Ascending aorta (tissue), 2 donors: ENCODE measurements around the gene GPR158. TPM values are rescaled to one million over a fixed set of nuclear protein-coding genes. Genes with fewer than 3 reads are reported as not detected.

Experiments used
- DNase-seq, 2 donors: peaks; one replicate each; pipeline ENCODE4 v3.0.0-alpha.2; 2019; ENCODE audit warnings: low spot score in 2 of 2
- H3K27ac ChIP-seq, 2 donors: fragments of 200-600 bp; sonication (generic); one replicate each; pipeline ENCODE4 v1.5.1; 2016 to 2017; ENCODE audit warnings: mild to moderate bottlenecking in 1 of 2
- H3K27me3 ChIP-seq: fragments of 200-600 bp; sonication (generic); one replicate; pipeline ENCODE4 v1.5.1; 2017
- H3K36me3 ChIP-seq, 2 donors: fragments of 200-600 bp; sonication (generic); one replicate each; pipeline ENCODE4 v1.5.1; 2016
- H3K4me1 ChIP-seq, 2 donors: fragments of 200-600 bp; sonication (generic); one replicate each; pipeline ENCODE4 v1.5.1; 2016 to 2017; ENCODE audit warnings: mild to moderate bottlenecking in 1 of 2
- H3K4me3 ChIP-seq, 2 donors: fragments of 200-600 bp; sonication (generic); one replicate each; pipeline ENCODE4 v1.5.1; 2016 to 2017; ENCODE audit warnings: mild to moderate bottlenecking in 1 of 2
- H3K9me3 ChIP-seq, 2 donors: fragments of 200-600 bp; sonication (generic); one replicate each; pipeline ENCODE4 v1.5.1; 2016
- intact Hi-C: fragments of 100-400 bp; cut with DNase I; formaldehyde crosslinking; loops from one replicate; pipeline ENCODE4 v1.15.1; 2023
- total RNA-seq: library from RNA; depleted of rRNA; stranded (reverse); fragments of >200 nt; gene quantifications from one replicate; pipeline ENCODE4 v1.1.0, GENCODE V29; 2016
- TF ChIP-seq, protein P1 (sequence below), 3 experiments: fragments of 200-600 bp in 2 of 3; fragments of 450-650 bp in 1 of 3; sonication (generic) in 2 of 3; IDR thresholded peaks; one replicate each; pipeline ENCODE4 v1.5.1; 2016 to 2019; ENCODE audit warnings: antibody characterized with exemption in 3 of 3, mild to moderate bottlenecking in 1 of 3, moderate library complexity in 1 of 3

GPR158 gene
- total RNA-seq, 1 donor from 2014 or later, result not detected

DNA sequence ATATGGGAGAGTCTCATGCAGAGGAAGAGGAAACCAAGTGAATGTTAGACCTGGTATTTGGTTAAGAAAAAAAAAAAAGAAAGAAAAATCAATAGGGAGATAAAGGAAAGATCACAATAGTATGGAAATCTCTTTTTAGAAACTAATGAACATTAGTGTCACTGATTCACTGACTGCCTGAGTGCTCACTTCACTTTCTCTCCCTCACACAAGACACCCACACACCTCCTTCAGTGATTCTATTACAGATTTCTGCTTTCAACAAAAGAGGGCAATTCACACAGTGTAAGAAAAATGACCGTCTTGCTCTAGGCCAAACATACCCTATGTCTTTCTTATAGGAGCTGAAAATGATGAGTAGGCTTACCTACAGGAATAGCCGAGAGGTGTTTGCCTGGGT is 6.0 kb downstream of the GPR158 start:
- Histone ChIP-seq H3K9me3 (no peaks in the 10 kb centered on the region), H3K27ac (no peak overlapping the region), H3K36me3 (no peaks in the 10 kb centered on the region), H3K4me1 (peaks cover 0 to 6% of the 10 kb centered on the region in 2 donors), H3K4me3 (no peak overlapping the region), H3K27me3 (peaks cover 15% of the 10 kb centered on the region)
- intact Hi-C loops, result no loop called here
- no peak for DNase-seq
- TF ChIP-seq, protein P1, sequence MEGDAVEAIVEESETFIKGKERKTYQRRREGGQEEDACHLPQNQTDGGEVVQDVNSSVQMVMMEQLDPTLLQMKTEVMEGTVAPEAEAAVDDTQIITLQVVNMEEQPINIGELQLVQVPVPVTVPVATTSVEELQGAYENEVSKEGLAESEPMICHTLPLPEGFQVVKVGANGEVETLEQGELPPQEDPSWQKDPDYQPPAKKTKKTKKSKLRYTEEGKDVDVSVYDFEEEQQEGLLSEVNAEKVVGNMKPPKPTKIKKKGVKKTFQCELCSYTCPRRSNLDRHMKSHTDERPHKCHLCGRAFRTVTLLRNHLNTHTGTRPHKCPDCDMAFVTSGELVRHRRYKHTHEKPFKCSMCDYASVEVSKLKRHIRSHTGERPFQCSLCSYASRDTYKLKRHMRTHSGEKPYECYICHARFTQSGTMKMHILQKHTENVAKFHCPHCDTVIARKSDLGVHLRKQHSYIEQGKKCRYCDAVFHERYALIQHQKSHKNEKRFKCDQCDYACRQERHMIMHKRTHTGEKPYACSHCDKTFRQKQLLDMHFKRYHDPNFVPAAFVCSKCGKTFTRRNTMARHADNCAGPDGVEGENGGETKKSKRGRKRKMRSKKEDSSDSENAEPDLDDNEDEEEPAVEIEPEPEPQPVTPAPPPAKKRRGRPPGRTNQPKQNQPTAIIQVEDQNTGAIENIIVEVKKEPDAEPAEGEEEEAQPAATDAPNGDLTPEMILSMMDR (IDR thresholded peaks at IDR 0.05), result no peak

DNA sequence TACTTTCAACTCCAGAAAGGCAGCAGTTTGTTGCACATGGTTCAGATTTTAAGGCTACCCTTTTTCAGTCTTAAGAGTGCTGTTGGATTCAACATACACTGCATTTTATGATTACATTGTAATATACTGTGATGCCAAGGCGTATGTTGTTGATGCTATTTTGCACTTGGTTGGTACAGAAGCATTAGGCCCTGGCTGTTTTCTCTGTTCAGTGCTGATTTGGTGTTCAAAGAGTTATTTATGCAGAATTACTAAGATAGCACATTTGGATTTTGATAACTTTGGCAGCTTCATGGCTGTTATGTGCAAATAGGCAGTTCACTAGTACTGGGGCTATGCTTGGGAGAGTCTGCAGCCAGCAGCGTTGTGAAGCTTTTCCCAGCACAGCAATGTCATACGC is 7.8 kb downstream of the GPR158 start:
- Histone ChIP-seq H3K4me3 (no peak overlapping the region), H3K27ac (no peak overlapping the region), H3K4me1 (no peaks in the 10 kb centered on the region), H3K27me3 (peaks cover 5% of the 10 kb centered on the region), H3K9me3 (no peaks in the 10 kb centered on the region), H3K36me3 (no peaks in the 10 kb centered on the region)
- intact Hi-C loops, result no loop called here
- TF ChIP-seq, protein P1 (IDR thresholded peaks at IDR 0.05), result no peak
- DNase-seq, result no peak

DNA sequence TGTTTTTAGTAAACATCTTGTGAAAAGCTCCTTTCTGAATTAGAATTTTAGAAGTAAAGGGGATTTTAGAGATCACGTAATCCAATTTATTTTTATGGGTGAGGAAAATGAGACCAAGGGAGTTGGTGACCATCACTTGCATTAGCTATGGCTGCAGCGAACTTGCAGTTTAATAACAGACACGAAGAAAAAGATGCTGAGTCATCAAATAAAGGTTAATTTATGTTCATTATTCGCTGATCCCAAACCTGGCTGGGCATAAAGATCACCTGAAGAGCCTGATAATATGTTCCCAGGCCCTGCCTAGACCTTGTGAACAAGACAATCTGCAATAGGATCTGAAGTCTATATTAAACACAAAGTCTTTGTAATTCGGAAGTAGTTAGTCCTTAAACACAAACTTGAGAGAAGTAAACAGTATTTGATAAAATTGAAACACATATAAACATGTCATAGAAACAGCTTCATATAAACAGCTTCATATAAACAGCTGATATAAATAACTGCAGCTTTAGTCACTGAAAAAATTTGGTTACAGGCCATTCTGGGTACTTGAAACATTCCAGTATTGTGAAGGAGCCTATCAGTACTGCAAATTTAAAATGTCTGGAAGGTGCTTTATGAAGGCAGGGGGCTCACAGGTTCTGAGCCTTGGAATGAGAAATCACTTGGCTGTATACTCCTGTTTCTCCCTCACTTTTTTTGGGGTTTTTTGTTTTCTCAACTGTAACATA is 16.5 kb downstream of the GPR158 start:
- Histone ChIP-seq H3K27ac (no peak overlapping the region), H3K27me3 (no peaks in the 10 kb centered on the region), H3K9me3 (peaks cover 0 to 3% of the 10 kb centered on the region in 2 donors), H3K4me3 (no peak overlapping the region), H3K36me3 (no peaks in the 10 kb centered on the region), H3K4me1 (no peaks in the 10 kb centered on the region)
- no peak for DNase-seq
- intact Hi-C loops, result no loop called here
- TF ChIP-seq, protein P1 (IDR thresholded peaks at IDR 0.05), result no peak

DNA sequence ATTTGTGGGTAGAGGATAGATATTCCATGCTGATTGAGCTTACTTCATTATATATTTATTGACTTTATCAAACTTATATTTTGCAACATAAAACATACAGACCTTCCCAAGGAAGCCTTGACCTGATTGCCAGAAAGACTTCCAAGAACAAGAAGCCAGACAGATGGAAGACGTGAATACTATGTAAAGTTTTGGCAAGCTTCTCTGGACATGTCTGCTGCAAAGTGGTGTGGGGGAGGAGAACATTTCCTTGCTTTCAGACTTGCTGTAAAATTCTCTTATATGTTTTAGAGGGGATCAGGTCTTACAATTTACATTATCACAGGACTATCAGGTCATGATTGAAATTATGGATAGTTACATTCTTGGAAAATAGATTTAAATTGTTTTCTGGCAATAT is 23.4 kb downstream of the GPR158 start:
- Histone ChIP-seq H3K9me3 (no peaks in the 10 kb centered on the region), H3K27me3 (no peaks in the 10 kb centered on the region), H3K4me1 (no peaks in the 10 kb centered on the region), H3K4me3 (no peak overlapping the region), H3K27ac (no peak overlapping the region), H3K36me3 (no peaks in the 10 kb centered on the region)
- TF ChIP-seq, protein P1 (IDR thresholded peaks at IDR 0.05), result no peak
- DNase-seq, result no peak
- intact Hi-C loops, result no loop called here

DNA sequence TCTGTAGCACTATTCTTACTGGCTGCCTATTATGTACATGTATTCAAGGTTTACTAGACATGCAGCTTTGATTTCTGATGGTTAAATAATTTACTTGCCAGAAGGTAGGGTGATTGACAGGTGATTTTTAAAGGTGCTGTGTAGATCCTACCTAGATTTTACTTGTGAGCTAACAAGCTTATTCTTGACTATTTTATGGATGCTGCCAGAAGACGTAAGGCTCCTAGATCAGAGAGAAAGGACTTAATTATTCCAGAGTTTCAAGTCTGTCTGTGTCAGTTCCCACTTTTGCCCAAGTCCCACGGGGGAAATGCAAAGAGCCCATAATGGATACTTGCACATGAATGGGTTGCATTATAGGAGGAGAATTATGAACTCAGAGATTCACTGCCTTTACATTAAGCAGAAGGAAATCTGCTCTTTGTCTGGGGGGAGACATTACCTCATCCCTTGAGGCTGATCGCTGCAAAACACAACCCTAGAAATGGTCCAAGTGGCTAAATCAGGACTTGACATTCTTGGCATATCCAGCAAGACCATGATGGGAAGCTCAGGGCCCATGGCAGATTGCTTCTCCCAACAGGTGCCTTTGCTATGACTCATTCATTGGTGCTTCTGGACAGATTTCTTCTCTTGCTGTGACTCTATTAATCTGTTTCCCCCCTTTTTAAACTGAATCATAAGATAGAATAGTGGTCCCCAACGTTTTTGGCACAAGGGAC is 32.1 kb downstream of the GPR158 start:
- no peak for DNase-seq
- Histone ChIP-seq H3K9me3 (no peaks in the 10 kb centered on the region), H3K27ac (no peak overlapping the region), H3K36me3 (no peaks in the 10 kb centered on the region), H3K27me3 (no peaks in the 10 kb centered on the region), H3K4me1 (no peaks in the 10 kb centered on the region), H3K4me3 (no peak overlapping the region)
- TF ChIP-seq, protein P1 (IDR thresholded peaks at IDR 0.05), result no peak
- intact Hi-C loops, result no loop called here
